Gastroesophageal sphincter (tissue), 4 donors: ENCODE results near the gene FRMD1. TPM values are rescaled to one million over a fixed set of nuclear protein-coding genes. Genes with fewer than 3 reads are reported as not detected.

Experiments used
- ATAC-seq: fragments of 150-250 bp; one replicate; pipeline ENCODE4 v1.9.1; 2016; ENCODE audit warnings: mild to moderate bottlenecking, moderate library complexity
- H3K27ac ChIP-seq, 4 donors: fragments of 200-600 bp; sonication (generic) in 3 of 4; 1 replicate in 3 of 4; 2 replicates in 1 of 4; pipeline ENCODE4 v1.5.1; 2016 to 2019
- H3K27me3 ChIP-seq: fragments of 200-600 bp; sonication (generic); one replicate; pipeline ENCODE4 v1.5.1; 2019
- H3K36me3 ChIP-seq, 2 donors: fragments of 200-600 bp; sonication (generic); one replicate each; pipeline ENCODE4 v1.5.1; 2019; ENCODE audit warnings: control low read depth in 1 of 2
- H3K4me1 ChIP-seq, 3 donors: fragments of 200-600 bp; sonication (generic); 1 replicate in 2 of 3; 2 replicates in 1 of 3; pipeline ENCODE4 v1.5.1; 2016 to 2019; ENCODE audit warnings: control low read depth in 2 of 3
- H3K4me3 ChIP-seq, 2 donors: fragments of 200-600 bp; sonication (generic); one replicate each; pipeline ENCODE4 v1.5.1; 2019; ENCODE audit warnings: mild to moderate bottlenecking in 1 of 2, moderate library complexity in 1 of 2
- H3K9me3 ChIP-seq, 3 donors: fragments of 200-600 bp; sonication (generic); one replicate each; pipeline ENCODE4 v1.5.1; 2017 to 2019; ENCODE audit warnings: control low read depth in 2 of 3
- CTCF ChIP-seq, 4 experiments: fragments of 200-600 bp in 2 of 4; fragments of 450-650 bp in 2 of 4; sonication (generic) in 1 of 4; IDR thresholded peaks; one replicate each; pipeline ENCODE4 v1.5.1; 2017 to 2019; ENCODE audit warnings: antibody characterized with exemption in 4 of 4, mild to moderate bottlenecking in 2 of 4, moderate library complexity in 2 of 4
- EP300 ChIP-seq: sonication (generic); formaldehyde crosslinking; IDR thresholded peaks from one replicate; pipeline ENCODE4 v1.6.1; 2017; ENCODE audit warnings: antibody characterized with exemption, mild to moderate bottlenecking
- POLR2A ChIP-seq, 2 donors: fragments of 450-650 bp; IDR thresholded peaks; one replicate each; pipeline ENCODE4 v1.6.1; 2017; ENCODE audit warnings: antibody characterized with exemption in 2 of 2, mild to moderate bottlenecking in 2 of 2, moderate library complexity in 1 of 2
- POLR2AphosphoS5 ChIP-seq: sonication (generic); formaldehyde crosslinking; IDR thresholded peaks from one replicate; pipeline ENCODE4 v1.6.1; 2017; ENCODE audit warnings: antibody characterized with exemption
- WGBS, 2 donors: methylation state at CpG; one replicate each; pipeline ENCODE4 v1.1.5; 2018; ENCODE audit warnings: low coverage in 1 of 2; 5-methylcytosine and 5-hydroxymethylcytosine counted together
- total RNA-seq, 4 donors: library from RNA; depleted of rRNA; stranded (reverse); fragments of >200 nt; gene quantifications; one replicate each; pipeline ENCODE4 v1.1.0, GENCODE V29; 2016

The FRMD1 gene
- total RNA-seq, 4 donors from 2014 or later = 0.10 to 0.54 (median 0.23) TPM; not detected in 1

- Histone ChIP-seq H3K4me3 (no peak overlapping the region), H3K36me3 (no peaks in the 10 kb centered on the region), H3K9me3 (peaks cover 0 to 5% (median 0%) of the 10 kb centered on the region in 3 donors), H3K27me3 (no peaks in the 10 kb centered on the region), H3K27ac (no peak overlapping the region), H3K4me1 (peaks cover 0 to 19% (median 11%) of the 10 kb centered on the region in 3 donors)
- TF ChIP-seq EP300 (no peak), POLR2A (IDR thresholded peaks at IDR 0.05) (no peak), CTCF (IDR thresholded peaks at IDR 0.05) (no peak), POLR2AphosphoS5 (no peak)
- 95 to 100% methylated on average over 4 to 6 of the region's 28 CpGs for WGBS, 2 donors
- ATAC-seq = no peak
Observed at GRCh38 chr6:168091381-168092264, 12.6 kb upstream of the FRMD1 start.

GRCh38 chr6:168090706-168091105 lies 11.7 kb upstream of the FRMD1 start:
- Histone ChIP-seq H3K4me1 (peaks cover 0 to 19% (median 11%) of the 10 kb centered on the region in 3 donors), H3K36me3 (no peaks in the 10 kb centered on the region), H3K27me3 (no peaks in the 10 kb centered on the region), H3K27ac (no peak overlapping the region), H3K9me3 (peaks cover 0 to 5% (median 0%) of the 10 kb centered on the region in 3 donors), H3K4me3 (no peak overlapping the region)
- ATAC-seq = no peak
- WGBS, 2 donors = 88% methylated on average over 16 of the region's 17 CpGs; no CpG with 5 or more reads in 1 of the 2 donors
- TF ChIP-seq CTCF (IDR thresholded peaks at IDR 0.05) (no peak), POLR2A (IDR thresholded peaks at IDR 0.05) (no peak), POLR2AphosphoS5 (no peak), EP300 (no peak)

GRCh38 chr6:168090064-168090690 lies 11.2 kb upstream of the FRMD1 start:
- no peaks in the 10 kb centered on the region for H3K27me3 ChIP-seq
- WGBS, 2 donors = 73 to 84% methylated on average over 6 to 16 of the region's 16 CpGs
- no peak overlapping the region for H3K27ac ChIP-seq
- ATAC-seq = no peak
- no peaks in the 10 kb centered on the region for H3K36me3 ChIP-seq
- TF ChIP-seq POLR2AphosphoS5 (no peak), CTCF (IDR thresholded peaks at IDR 0.05) (no peak), EP300 (no peak), POLR2A (IDR thresholded peaks at IDR 0.05) (no peak)
- H3K4me1 ChIP-seq = peaks cover 0 to 19% (median 11%) of the 10 kb centered on the region in 3 donors
- no peak overlapping the region for H3K4me3 ChIP-seq
- H3K9me3 ChIP-seq = peaks cover 0 to 5% (median 0%) of the 10 kb centered on the region in 3 donors

- Histone ChIP-seq H3K9me3 (peaks cover 0 to 5% (median 0%) of the 10 kb centered on the region in 3 donors), H3K4me3 (no peak overlapping the region), H3K36me3 (no peaks in the 10 kb centered on the region), H3K4me1 (peaks cover 0 to 19% (median 11%) of the 10 kb centered on the region in 3 donors), H3K27ac (no peak overlapping the region), H3K27me3 (no peaks in the 10 kb centered on the region)
- TF ChIP-seq POLR2AphosphoS5 = no peak
- no peak for TF ChIP-seq EP300
- TF ChIP-seq CTCF (IDR thresholded peaks at IDR 0.05) = no peak
- no peak for TF ChIP-seq POLR2A (IDR thresholded peaks at IDR 0.05)
- 92 to 100% methylated on average over 2 to 15 of the region's 34 CpGs for WGBS, 2 donors
- no peak for ATAC-seq
Observed at GRCh38 chr6:168089186-168090063, 10.4 kb upstream of the FRMD1 start.
